GM19395 (cell line): ENCODE measurements around the gene ZEB2.

Experiments
- ATAC-seq: cut with Tn5 transposase; IDR thresholded peaks from one replicate; pipeline ENCODE4 v1.9.1; 2021; ENCODE audit warnings: mild to moderate bottlenecking, moderate library complexity; ENCODE audit not compliant: unreplicated experiment

Gene ZEB2

GRCh38 chr2:144519934-144520731 lies at the start of gene ZEB2:
Gene ZEB2, minus strand, starts transcription at chr2:144520119. Its CDS starts 2,769 bp downstream, at chr2:144517350.
- no peak for ATAC-seq

DNA sequence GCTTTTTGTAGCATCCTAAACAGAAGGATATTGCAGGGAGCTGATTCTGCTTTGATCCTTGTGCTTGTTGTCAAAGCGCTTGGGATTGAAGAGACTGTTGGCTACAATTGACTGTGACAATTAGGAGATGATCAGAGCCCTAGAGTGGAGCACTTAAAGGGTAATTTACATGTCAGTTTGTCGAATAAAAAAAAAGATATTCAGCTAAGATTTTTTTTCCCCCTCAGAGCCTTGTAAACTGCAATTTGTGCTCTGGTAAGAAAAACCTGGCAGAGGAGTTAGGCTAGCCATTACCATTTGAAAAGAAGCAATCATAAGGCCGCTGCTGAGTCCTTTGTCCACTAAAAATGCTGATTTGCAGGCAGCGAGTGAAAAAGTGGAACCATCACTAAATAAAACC lies 47.8 kb upstream of the ZEB2 start:
- no peak for ATAC-seq

GRCh38 chr2:144566448-144566847 lies 46.5 kb upstream of the ZEB2 start:
- no peak for ATAC-seq

- no peak for ATAC-seq
These were observed 40.3 kb upstream of the ZEB2 start for GRCh38 chr2:144560251-144560650.

DNA sequence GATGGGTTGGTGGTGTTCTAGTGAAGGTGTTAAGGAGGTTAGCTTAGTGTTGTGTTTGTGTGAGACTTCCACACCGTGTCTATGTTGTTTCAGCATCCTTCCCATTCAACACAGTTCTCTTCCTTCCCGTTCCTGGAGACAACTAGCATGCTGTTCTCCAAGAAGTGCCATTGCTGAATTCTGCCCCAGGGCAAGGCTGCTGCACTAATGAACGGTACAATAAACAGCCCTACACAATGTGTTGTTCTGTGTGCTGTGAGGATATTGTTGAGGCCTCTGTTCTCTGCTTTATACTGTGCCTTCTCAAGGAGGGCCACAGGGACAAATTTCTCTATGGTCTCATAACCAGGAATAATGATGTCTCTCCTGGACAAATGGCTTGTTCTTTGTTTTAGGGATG lies 39.8 kb upstream of the ZEB2 start:
- ATAC-seq, result no peak

DNA sequence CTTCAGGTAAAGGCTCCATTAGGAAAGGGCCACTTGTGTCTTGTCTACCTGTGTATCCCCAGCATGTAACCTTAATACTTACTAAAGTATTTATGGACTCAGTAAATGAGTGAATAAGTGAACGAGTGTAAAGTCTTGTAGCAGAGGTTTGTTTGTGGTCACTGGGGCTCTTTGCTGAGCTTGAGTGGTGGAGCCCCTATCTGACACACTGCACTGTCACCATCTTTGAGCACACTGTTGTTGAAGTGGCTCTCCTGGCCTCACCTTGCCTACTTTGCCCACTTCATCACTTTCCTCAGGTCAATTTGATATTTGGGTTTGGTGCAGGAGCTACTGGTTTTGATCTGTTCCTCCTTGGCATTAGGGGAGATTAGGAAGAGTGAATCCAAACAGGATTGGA lies 39.3 kb upstream of the ZEB2 start:
- no peak for ATAC-seq

DNA sequence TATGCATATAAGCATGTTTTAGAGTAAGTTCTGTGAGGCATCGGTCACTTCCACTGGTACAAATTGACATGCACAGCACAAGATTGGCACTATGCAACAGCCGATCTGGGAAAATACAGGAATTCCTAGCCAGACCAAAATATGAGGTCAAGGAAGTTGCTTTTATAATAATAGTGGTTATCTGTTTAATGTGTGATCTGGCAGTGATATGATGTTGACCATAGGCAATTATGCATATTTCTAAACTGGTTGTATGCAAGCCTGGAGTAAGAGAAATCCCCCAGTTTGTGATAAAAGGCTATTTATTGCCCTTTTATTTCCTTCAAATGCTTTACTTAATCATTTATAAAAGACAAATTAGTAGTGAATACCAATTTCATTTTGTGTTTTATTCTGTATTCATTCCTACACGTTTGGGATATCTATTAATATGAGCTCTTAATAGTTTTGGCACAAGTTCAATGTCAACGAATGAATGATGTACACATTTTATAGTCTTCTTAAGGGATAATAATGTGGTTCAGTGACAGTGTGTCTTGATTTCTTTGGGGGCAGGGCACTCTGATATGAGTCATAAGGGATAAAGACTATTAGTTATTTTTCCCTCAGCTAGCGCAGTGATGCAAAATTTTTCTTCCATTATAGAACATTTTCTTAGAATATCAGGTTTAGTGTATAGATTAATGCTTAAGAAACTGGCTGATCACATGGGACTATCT lies 34.7 kb upstream of the ZEB2 start:
- ATAC-seq, result no peak

DNA sequence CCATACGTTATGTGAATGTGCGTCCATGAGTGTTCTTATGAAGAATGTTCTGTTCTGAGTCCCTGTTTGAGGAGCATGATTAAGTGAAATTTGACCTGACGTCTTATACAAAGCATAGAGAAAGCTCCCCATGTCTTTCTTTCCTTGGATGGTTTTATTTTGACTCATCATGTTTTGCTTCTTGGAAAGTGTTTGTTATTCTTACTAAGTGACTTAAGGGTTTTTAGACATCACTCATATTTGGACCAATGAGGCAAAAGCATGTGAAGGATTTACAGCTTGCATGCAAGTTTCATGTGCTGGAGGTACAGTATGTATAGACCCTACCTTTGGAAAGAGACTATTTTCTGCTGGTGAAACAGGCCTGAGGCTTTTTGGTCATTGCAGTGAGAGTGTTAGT lies 33.5 kb upstream of the ZEB2 start:
- ATAC-seq, result no peak

DNA sequence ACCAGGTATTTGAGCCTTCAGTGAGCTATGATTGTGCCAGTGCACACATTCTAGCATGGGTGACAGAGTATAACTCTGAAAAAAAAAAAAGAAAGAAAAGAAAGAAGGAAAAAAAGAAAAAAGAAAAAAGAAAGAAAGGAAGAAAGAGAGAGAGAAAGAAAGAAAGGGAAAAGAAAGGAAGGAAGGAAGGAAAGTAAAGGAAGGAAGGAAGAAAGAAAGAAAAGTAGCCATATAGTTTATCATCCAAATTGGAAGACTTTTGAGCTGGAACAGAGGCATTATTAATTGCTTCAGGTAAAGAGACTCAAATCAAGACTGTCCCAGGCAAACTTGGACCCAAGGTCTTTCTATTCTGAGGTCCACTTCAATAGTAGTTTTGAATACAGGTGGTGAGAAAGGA lies 32.9 kb upstream of the ZEB2 start:
- ATAC-seq, result no peak

GRCh38 chr2:144550911-144551310 lies 31.0 kb upstream of the ZEB2 start:
- no peak for ATAC-seq

DNA sequence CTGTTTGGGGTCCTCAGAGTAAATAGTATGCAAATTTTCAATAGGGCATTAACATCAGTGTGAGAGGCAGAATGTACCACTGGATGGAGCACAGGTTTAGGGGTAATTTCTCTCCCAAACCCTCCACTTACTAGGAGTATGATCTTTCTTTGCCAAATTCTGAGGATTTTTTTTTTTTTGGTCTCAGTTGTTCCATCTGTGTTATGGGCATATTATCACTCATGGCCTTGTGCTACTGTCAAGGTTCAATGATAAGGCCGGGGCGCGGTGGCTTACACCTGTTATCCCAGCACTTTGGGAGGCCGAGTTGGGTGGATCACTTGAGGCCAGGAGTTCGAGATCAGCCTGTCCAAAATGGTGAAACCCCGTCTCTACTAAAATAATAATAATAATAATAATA lies 30.2 kb upstream of the ZEB2 start:
- no peak for ATAC-seq

GRCh38 chr2:144548532-144549191 lies 28.7 kb upstream of the ZEB2 start:
- peak; percentile 70 for ATAC-seq

DNA sequence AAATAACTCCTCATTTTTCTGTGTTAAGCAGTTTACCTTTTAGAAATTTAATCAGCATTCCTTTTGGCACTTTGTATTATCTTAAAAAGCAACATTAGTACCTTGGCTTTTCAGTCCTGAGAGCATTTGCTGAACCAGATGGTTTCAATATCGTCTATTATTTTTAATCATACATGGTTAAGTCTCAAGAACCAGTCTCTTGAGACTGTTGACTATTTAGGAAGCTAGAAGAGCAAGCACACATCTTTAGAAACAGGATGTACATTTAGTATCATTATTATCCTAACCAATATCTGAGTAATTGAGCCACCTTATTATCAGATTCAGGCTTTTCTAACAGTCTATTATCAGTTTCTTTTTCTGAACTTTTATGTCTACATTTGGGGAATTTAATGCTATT lies 28.2 kb upstream of the ZEB2 start:
- ATAC-seq, result no peak

- ATAC-seq, result no peak
These were observed 27.6 kb upstream of the ZEB2 start for GRCh38 chr2:144547494-144547893.

DNA sequence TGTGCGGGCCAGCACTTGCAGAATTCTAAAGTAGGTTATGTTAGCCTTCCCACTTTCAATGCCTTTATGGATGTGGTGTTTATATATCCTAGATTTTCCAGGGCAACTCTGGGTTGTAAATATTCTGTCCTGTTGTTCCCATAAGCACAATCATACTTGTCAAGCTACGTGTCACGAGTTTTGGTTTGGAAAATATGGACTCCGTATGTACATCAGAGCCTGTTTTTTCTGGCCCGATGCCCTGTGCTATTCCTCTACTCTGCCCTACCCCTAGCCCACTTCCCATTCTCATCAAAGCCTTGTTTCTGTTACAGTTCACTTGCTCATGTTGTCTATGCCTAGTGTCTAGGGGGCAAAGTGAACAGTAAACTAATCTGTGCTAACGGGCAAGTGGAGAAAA lies 27.0 kb upstream of the ZEB2 start:
- no peak for ATAC-seq

- no peak for ATAC-seq
These were observed 25.9 kb upstream of the ZEB2 start for GRCh38 chr2:144545787-144546186.

GRCh38 chr2:144544053-144544452 lies 24.1 kb upstream of the ZEB2 start:
- no peak for ATAC-seq

DNA sequence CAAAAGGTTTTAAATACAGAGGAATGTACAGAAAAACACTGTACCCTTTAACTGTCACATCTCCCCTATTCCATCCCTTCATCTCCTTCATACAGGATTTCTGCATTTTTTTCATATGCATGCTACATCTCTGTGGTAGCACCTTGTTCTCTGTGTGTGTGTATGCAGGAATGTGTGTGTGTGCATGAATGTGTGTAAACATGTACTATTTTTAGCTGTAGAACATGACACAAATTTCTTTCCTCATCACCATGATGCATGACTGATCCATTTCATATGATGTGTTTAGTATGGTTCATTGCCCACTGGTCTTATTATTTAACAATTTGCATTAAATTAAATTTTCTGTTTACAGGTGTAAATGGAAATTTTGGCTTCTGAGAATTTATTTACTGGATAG lies 21.5 kb upstream of the ZEB2 start:
- ATAC-seq, result no peak

GRCh38 chr2:144539289-144539782 lies 19.4 kb upstream of the ZEB2 start:
- ATAC-seq, result no peak

GRCh38 chr2:144535300-144535699 lies 15.4 kb upstream of the ZEB2 start:
- ATAC-seq, result no peak

GRCh38 chr2:144533221-144533620 lies 13.3 kb upstream of the ZEB2 start:
- no peak for ATAC-seq

- no peak for ATAC-seq
These were observed 10.7 kb upstream of the ZEB2 start for GRCh38 chr2:144530596-144530995.
